ENCODE data around the gene NANOS3.
"Not testable (repeated sequence)": the region's sequence is repeated elsewhere in the genome, so short reads cannot be mapped to it uniquely, and the experiment has no call there.

Gene NANOS3

DNA sequence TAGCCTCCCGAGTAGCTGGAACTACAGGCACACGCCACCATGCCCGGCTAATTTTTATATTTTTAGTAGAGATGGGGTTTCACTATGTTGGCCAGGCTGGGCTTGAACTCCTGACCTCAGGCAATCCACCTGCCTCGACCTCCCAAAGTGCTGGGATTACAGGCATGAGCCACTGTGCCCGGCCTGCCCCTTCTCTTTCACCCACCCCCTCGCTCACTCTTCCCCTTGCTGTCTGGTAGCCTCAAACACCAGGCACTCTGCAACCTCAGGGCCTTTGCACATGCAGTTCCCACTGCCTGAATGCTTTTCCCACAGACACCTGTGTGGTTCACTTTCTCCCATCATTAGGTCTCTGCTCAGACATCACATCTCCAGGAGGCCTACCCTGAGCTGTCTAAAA lies 45.2 kb downstream of the NANOS3 start:
- DNase-seq = not testable (repeated sequence)

DNA sequence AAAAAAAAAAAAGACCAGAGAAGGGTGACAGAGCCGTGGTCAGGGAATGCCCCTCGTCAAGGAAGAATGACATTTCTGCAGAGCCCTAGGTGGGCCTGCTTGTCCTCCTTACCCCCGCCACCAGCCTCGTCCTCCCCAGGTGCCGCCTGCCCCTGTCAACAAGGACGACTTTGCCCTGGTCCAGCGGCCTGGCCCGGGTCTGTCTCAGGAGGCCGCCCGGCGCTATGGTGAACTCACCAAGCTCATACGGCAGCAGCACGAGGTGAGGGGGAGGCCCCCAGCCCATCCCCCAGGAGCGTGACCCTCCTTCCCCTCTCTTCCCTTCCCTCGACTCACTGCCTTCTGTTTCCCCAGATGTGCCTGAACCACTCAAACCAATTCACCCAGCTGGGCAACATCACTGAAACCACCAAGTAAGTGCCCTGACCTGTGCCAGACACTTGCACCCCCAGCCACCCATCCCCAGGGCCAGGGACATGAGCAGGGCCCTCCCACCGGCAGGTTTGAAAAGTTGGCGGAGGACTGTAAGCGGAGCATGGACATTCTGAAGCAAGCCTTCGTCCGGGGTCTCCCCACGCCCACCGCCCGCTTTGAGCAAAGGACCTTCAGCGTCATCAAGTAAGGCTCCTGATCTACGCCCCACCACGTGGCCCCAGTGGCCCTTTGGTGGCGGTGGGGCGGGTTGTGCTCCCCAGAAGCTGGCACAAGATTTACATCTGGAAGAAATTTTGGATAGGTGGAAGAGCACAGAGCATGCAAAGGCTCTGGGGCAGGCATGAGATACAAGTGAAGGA lies 46.5 kb downstream of the NANOS3 start:
- no peak for DNase-seq

- DNase-seq = no peak
These were observed 49.1 kb downstream of the NANOS3 start for GRCh38 chr19:13926010-13926409.

GRCh38 chr19:13926715-13927114 lies 49.8 kb downstream of the NANOS3 start:
- no peak for DNase-seq

- no peak for DNase-seq
These were observed 52.4 kb downstream of the NANOS3 start for GRCh38 chr19:13929340-13929739.

DNA sequence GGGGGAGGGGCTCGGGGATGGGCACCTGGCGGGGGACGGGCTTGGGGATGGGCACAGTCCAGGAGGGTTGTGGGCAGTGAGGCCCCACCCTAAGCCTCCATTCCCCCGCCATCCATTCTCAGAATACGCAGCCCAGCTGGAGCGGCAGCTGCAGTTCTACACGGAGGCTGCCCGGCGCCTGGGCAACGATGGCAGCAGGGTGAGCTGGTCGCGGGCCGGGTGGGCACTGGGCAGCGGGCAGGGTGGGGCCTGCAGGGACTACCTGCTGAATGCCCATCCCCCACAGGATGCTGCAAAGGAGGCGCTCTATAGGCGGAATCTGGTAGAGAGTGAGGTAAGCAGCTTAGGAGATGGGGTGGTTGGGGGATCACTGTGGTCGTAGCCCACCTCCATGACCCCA lies 53.0 kb downstream of the NANOS3 start:
- no peak for DNase-seq
